Measurements from ENCODE around the gene NRXN3. TPM values are rescaled to one million over a fixed set of nuclear protein-coding genes. Genes with fewer than 3 reads are reported as not detected.

Gene NRXN3
- total and polyA plus RNA-seq, 2 of the 13 experiments (the other 11 are each of a cell fraction or from before 2014, with no cell fraction given), result 0.03 TPM; not detected in 1

DNA sequence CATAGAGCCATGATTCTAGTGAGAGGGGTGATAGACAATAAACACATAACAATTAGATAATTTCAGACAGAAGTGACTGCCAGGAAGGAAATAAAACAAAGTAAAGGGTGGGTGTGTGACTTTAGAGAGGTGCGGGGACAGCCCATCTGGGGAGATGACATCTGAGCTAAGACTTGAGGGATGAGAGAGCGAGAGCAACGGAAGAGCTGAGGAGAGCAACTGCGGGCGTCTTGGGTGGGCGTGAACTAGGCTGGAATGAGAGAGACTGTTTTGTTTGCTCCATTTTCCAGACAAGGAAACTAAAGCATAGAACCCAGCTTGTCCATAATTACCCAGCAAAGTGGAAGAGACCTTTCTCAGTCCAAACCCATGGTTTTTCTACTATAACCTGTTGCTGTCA, 25.3 kb downstream of the NRXN3 start:
- no peak overlapping the region for H3K4me2 ChIP-seq (ENCODE audit: low read depth, low read length)
- no peaks in the 10 kb centered on the region for H3K79me2 ChIP-seq (ENCODE audit: insufficient read depth, low read length)
- no peaks in the 10 kb centered on the region for H3K9me3 ChIP-seq (ENCODE audit: low read length)
- H3K27ac ChIP-seq (ENCODE audit: extremely low read length, insufficient read depth, low read length), result no peak overlapping the region
- CTCF ChIA-PET (ENCODE audit: low intra/inter-chr PET ratio, low total read pairs), result no interaction called here
- ATAC-seq (no peak), DNase-seq (ENCODE audit: low spot score) (no peak), FAIRE-seq (no peak)
- in situ Hi-C loops (cut with HindIII; ENCODE audit: extremely low pct_ligation_motif_present, low pct_unique_long_range_greater_than_20kb) (no loop called here), intact Hi-C loops (cut with micrococcal nuclease; ENCODE audit: unreplicated experiment) (no loop called here)
- no TSS peak for BruUV-seq (replicated peaks)
- no peaks in the 10 kb centered on the region for H4K20me1 ChIP-seq (ENCODE audit: insufficient read depth, low read length)
- no peak overlapping the region for H2AFZ ChIP-seq (ENCODE audit: low read length)
- H3K27me3 ChIP-seq (ENCODE audit: control insufficient read depth in 1 of 2, insufficient read depth in 2 of 2, low read length in 2 of 2), result no peaks in the 10 kb centered on the region
- TF ChIP-seq ELF3 (CRISPR knock-in tag; IDR thresholded peaks at IDR 0.05) (no peak), ZFP37 (CRISPR knock-in tag; IDR thresholded peaks at IDR 0.05; ENCODE audit: borderline replicate concordance) (no peak)
- 52% methylated on average over 6 of the region's 6 CpGs for WGBS (ENCODE audit: low lambda C conversion rate)
- no peaks in the 10 kb centered on the region for H3K36me3 ChIP-seq (replicated peaks in 1 of 2; ENCODE audit: control insufficient read depth in 1 of 2, insufficient read depth in 2 of 2, low read length in 2 of 2)
- no peaks in the 10 kb centered on the region for H3K4me1 ChIP-seq (ENCODE audit: insufficient read depth, low read length)
- no peak overlapping the region for H3K4me3 ChIP-seq (replicated peaks in 1 of 3; ENCODE audit: insufficient read depth in 1 of 3, low read depth in 2 of 3, low read length in 3 of 3)
- POLR2A ChIA-PET, result no interaction called here
- H3K9ac ChIP-seq (ENCODE audit: insufficient read depth, low read depth, low read length), result no peak overlapping the region

DNA sequence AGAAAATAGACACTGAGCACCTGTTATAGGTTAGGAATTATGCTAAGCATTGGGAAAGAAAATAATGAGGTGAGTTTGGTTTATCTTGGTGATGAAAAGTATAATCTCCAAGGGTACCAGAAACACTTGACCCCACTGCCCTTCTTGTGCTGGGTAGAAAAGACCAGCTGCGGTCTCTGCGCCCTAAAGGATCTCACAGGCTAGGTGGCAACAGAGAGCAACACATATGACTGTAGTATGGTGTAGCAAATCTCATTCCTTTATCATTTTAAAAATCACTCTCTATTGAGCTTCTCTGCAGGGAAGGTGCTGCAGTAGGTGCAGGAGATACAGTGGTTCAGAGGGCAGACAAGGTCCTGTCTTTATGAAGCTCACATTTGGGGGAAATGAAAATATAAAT, 26.1 kb downstream of the NRXN3 start:
- H3K9ac ChIP-seq (ENCODE audit: insufficient read depth, low read depth, low read length), result no peak overlapping the region
- no peak overlapping the region for H3K4me2 ChIP-seq (ENCODE audit: low read depth, low read length)
- DNase-seq (ENCODE audit: low spot score) (no peak), ATAC-seq (no peak), FAIRE-seq (no peak)
- H3K4me1 ChIP-seq (ENCODE audit: insufficient read depth, low read length), result no peaks in the 10 kb centered on the region
- TF ChIP-seq TEAD3 (CRISPR knock-in tag; optimal IDR thresholded peaks at IDR 0.05; ENCODE audit: borderline replicate concordance), result no peak
- TF ChIP-seq ZFP37 (CRISPR knock-in tag; IDR thresholded peaks at IDR 0.05; ENCODE audit: borderline replicate concordance), result no peak
- TF ChIP-seq, protein P1, sequence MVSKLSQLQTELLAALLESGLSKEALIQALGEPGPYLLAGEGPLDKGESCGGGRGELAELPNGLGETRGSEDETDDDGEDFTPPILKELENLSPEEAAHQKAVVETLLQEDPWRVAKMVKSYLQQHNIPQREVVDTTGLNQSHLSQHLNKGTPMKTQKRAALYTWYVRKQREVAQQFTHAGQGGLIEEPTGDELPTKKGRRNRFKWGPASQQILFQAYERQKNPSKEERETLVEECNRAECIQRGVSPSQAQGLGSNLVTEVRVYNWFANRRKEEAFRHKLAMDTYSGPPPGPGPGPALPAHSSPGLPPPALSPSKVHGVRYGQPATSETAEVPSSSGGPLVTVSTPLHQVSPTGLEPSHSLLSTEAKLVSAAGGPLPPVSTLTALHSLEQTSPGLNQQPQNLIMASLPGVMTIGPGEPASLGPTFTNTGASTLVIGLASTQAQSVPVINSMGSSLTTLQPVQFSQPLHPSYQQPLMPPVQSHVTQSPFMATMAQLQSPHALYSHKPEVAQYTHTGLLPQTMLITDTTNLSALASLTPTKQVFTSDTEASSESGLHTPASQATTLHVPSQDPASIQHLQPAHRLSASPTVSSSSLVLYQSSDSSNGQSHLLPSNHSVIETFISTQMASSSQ (IDR thresholded peaks at IDR 0.05; ENCODE audit: low read depth), result no peak
- TF ChIP-seq, protein P1 (CRISPR knock-in tag; IDR thresholded peaks at IDR 0.05; ENCODE audit: borderline replicate concordance), result no peak
- no peak for TF ChIP-seq ZNF136 (CRISPR knock-in tag; IDR thresholded peaks at IDR 0.05; ENCODE audit: low read depth)
- TF ChIP-seq NR2F1 (CRISPR knock-in tag; IDR thresholded peaks at IDR 0.05), result no peak
- TF ChIP-seq ZNF282 (IDR thresholded peaks at IDR 0.05; ENCODE audit: partially characterized antibody), result no peak
- TF ChIP-seq ZFAT (CRISPR knock-in tag; conservative IDR thresholded peaks at IDR 0.05), result no peak
- no peak for TF ChIP-seq SP140L (CRISPR knock-in tag; IDR thresholded peaks at IDR 0.05; ENCODE audit: borderline replicate concordance)
- no peak for TF ChIP-seq RBM22 (optimal IDR thresholded peaks at IDR 0.05; ENCODE audit: low read length)
- no peaks in the 10 kb centered on the region for H3K36me3 ChIP-seq (replicated peaks in 1 of 2; ENCODE audit: control insufficient read depth in 1 of 2, insufficient read depth in 2 of 2, low read length in 2 of 2)
- no peaks in the 10 kb centered on the region for H3K9me3 ChIP-seq (ENCODE audit: low read length)
- BruUV-seq (replicated peaks), result no TSS peak
- ChIA-PET POLR2A (no interaction called here), CTCF (ENCODE audit: low intra/inter-chr PET ratio, low total read pairs) (no interaction called here)
- no peaks in the 10 kb centered on the region for H3K79me2 ChIP-seq (ENCODE audit: insufficient read depth, low read length)
- intact Hi-C loops (cut with micrococcal nuclease; ENCODE audit: unreplicated experiment), result no loop called here
- H3K27ac ChIP-seq (ENCODE audit: extremely low read length, insufficient read depth, low read length), result no peak overlapping the region
- H3K27me3 ChIP-seq (ENCODE audit: control insufficient read depth in 1 of 2, insufficient read depth in 2 of 2, low read length in 2 of 2), result no peaks in the 10 kb centered on the region
- in situ Hi-C loops (cut with HindIII; ENCODE audit: extremely low pct_ligation_motif_present, low pct_unique_long_range_greater_than_20kb), result no loop called here
- H4K20me1 ChIP-seq (ENCODE audit: insufficient read depth, low read length), result no peaks in the 10 kb centered on the region
- no peak overlapping the region for H3K4me3 ChIP-seq (replicated peaks in 1 of 3; ENCODE audit: insufficient read depth in 1 of 3, low read depth in 2 of 3, low read length in 3 of 3)
- H2AFZ ChIP-seq (ENCODE audit: low read length), result no peak overlapping the region
- WGBS (ENCODE audit: low lambda C conversion rate), result 38% methylated on average over 2 of the region's 2 CpGs

Data from HepG2 (cell line).